ENCODE data around the gene TRPM2.

DNA sequence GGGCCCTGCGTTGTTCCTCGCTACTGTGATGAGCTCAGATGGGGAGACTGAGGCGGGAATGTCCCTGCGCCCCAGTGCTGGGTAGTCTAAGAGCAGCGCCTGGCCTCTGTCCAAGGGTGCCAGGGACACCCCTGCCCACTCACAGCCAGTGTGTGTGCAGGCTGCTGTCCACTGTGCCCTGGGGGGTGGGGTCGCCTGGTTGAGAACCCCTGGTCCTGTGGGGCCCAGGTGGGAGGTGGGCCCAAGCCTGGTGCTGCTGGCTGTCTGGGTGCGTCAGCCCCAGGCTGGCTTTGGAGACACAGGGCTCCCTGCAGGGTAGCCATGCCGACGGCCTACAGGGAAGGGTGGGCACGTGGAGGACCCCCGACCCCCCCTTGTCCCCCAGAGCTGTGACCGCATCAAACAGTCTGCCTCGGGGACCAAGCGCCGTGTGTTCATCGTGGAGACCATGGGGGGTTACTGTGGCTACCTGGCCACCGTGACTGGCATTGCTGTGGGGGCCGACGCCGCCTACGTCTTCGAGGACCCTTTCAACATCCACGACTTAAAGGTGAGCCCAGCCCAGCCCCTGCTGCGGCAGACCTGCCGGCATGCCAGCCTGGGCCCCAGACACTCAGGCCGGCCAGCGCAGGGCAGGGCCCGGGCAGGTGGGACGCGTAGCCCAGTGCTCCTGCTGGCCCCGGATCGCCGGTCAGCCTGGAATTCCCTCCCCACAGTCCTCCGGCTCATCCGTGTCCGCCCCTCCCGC lies 29.1 kb upstream of the TRPM2 start:
- no peak for TF ChIP-seq CTCF (IDR thresholded peaks at IDR 0.05)
- TF ChIP-seq POLR2A (IDR thresholded peaks at IDR 0.05) = no peak
